Loucy (cell line): ENCODE data around the gene KDM5B.

ENCODE experiments used
- CTCF ChIP-seq: fragments of 200-600 bp; sonication (generic); conservative IDR thresholded peaks from 2 replicates; pipeline ENCODE4 v1.5.1; 2014; ENCODE audit warnings: mild to moderate bottlenecking, antibody characterized with exemption, low read length
- EZH2phosphoT487 ChIP-seq: fragments of 200-600 bp; IDR thresholded peaks from 2 replicates; pipeline ENCODE4 v1.6.1; 2018; ENCODE audit warnings: antibody characterized with exemption, mild to moderate bottlenecking, moderate library complexity, borderline replicate concordance

- TF ChIP-seq EZH2phosphoT487 (no peak), CTCF (no peak)
These were observed 10.0 kb downstream of the KDM5B start for GRCh38 chr1:202798260-202798659.
